NCI-H1436 (cell line): Measurements from ENCODE around the gene CHTF8.
"Not testable (repeated sequence)": the region's sequence is repeated elsewhere in the genome, so short reads cannot be mapped to it uniquely, and the experiment has no call there.

Experiments used
- DNase-seq: peaks from one replicate; lab custom pipeline; 2025; lab: John Stamatoyannopoulos, UW

CHTF8 gene

GRCh38 chr16:69132424-69133252, at the start of gene CHTF8, which contains the start of gene UTP4:
Gene CHTF8, minus strand, starts transcription at chr16:69132588. Its CDS starts 11,130 bp downstream, at chr16:69121458.
Gene UTP4, plus strand, starts transcription at chr16:69132649. Its CDS starts 811 bp downstream, at chr16:69133460.
- DNase-seq: peak; percentile 80

DNA sequence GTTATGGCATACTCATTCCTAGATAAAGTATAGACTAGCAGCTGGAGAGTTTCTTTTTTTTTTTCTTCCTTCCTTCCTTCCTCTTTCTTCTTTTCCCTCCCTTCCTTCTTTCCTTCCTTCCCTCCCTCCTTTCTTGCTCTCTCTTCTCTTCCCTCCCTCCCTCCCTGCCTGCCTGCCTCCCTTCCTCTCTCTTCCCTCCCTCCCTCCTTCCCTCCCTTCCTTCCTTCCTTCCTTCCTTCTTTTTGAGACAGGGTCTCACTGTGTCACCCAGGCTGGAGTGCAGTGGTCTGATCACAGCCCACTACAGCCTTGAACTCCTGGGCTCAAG, 47.6 kb upstream of the CHTF8 start:
- DNase-seq: no peak

- no peak for DNase-seq
These were observed 47.1 kb upstream of the CHTF8 start for GRCh38 chr16:69179328-69180010.

DNA sequence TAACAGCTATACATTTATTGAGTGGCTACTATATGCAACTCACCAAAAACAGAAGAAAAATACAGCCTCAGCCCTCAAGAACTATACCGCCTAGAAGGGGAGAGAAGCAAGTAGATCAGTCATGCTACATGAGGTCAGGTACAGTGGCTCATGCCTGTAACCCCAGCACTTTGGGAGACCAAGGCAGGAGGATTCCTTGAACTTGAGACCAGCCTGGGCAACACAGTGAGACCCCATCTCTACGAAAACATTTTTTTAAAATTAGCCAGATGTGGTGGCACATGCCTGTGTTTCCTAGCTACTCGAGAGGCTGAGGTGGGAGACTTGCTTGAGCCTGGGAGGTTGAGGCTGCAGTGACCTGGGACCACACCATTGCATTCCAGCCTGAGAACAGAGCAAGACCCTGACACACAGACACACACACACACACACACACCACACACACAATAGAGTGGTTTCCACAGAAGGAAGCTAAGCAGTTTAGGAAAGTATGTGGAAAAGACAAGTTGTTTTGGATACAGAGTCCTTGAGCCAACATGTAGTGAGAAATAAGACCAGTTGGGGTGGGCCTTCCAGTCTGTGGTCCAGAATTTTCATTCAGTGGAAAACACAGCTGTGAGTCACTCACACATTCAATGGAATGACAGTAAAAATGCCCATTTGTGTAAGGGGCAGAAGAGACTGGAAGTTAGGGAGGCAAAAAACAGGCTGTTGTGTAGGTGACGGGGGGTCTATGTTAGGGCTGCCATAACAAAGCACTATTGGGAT, 43.8 kb upstream of the CHTF8 start:
- no peak for DNase-seq

DNA sequence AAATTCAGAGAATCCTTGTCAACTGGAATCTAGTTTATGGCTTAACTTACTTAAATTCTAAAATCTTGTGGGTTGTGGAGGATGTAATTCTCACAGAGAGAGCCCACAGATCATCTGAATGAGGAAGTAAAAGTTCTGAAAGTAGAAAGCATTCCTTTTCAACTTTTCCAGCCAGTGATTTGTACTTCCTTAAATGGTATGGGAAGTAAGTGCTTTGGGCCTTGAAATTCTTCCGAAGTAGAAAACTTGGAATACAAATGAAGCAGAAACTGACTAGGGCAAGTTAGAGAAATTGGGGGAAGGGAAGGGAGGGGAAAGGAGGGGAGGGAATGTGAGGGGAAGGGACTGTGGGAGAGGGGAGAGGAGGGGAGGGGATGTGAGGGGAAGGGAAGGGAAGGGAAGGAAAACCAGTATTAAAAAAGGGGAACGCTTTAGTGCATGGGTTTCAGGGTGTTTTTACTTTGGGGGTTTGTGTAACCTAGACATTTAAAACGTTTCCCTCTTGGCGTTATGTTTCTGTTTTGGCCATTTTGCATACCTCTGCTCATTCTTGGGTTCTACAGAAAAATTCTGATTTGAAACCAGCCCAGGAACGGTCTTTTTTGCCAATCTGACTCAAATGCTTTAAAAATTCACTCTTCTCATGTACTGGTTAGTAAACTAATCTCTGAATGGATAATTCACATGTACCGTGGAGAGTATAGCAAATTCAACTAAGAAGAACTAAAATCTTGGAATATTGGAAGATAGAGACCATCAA, 39.1 kb upstream of the CHTF8 start:
- DNase-seq: no peak

GRCh38 chr16:69169607-69170352, 37.4 kb upstream of the CHTF8 start:
- no peak for DNase-seq

- no peak for DNase-seq
These were observed 36.7 kb upstream of the CHTF8 start for GRCh38 chr16:69169051-69169450.

DNA sequence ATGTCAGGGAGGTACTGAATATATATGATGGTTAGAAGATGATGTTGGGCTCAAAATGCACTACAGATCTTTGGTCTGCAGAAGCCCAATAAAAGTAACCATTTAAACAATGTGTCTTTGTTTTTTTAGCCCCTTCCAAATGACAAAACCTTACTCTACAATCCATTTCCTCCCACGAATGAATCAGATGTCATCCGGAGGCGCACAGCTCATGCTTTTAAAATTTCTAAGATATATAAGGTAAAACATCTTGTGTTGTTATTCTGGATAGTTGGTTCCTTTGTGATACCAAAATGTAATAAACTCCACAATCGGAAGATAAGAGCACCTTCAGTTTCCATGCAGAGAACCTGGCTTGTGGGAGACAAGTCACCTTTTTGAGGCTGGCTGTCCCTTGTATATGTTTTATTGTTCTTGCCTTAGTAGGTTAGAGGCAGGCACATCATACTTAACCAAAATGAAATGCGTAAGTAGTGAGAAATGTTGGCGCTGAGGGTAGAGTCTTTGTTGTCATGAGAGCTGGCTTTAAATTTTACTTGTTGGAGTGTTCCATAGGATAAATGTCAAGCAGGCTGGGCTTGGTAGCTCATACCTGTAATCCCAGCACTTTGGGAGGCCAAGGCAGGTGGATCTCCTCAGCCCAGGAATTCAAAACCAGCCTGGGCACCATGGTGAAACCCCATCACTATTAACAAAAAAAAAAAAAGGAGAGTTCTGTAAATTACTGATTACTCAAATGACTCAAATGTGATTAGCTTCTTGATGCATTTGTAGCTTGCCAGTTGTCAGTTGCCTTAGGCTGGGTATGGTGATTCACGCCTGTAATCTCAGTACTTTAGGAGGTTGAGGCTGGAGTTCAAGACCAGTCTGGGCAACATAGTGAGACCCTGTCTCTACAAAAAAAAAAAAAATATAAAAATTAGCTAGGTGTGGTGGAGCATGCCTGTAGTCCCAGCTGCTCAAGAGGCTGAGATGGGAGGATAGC, 34.9 kb upstream of the CHTF8 start:
- no peak for DNase-seq

GRCh38 chr16:69166221-69166833, 33.9 kb upstream of the CHTF8 start:
- no peak for DNase-seq

DNA sequence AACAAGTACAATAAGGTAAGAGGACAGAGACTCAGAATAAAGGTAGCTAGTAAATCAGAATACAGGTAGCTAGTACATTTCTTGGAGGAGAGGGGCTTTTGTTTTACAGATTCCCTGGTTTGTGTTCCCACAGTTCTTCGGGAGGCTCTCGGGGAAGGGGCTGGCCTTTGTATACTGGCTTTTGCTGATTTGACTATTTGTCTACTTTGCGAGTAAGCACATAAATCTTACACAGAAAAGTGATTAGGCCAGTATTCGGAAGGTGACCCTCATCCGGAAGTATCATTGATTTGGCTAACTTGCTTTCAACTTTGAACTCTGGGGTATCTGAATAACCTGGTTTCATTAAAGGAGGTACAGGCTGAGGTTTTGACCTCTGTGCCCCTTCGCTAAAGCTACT, 33.2 kb upstream of the CHTF8 start:
- DNase-seq: no peak

DNA sequence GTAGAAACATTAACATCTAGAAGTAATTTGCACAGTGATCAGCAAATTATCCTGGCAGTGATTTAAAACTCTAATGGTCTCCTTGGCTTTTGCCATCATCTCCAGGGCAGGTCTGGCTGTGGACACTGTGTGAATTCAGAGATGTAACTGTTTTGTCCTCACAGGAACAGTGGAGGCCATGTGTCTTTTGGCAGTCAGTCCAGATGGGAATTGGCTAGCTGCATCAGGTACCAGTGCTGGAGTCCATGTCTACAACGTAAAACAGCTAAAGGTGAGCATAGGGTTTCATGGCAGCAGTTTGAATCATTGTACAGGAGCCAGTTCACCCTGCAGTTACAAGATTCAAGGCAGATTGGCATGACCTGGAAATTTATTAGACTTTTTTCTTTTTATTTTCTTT, 27.8 kb upstream of the CHTF8 start:
- DNase-seq: no peak

GRCh38 chr16:69157196-69157595, 24.8 kb upstream of the CHTF8 start:
- DNase-seq: no peak

- peak; percentile 54 for DNase-seq
These were observed 17.9 kb upstream of the CHTF8 start for GRCh38 chr16:69150146-69150865.

DNA sequence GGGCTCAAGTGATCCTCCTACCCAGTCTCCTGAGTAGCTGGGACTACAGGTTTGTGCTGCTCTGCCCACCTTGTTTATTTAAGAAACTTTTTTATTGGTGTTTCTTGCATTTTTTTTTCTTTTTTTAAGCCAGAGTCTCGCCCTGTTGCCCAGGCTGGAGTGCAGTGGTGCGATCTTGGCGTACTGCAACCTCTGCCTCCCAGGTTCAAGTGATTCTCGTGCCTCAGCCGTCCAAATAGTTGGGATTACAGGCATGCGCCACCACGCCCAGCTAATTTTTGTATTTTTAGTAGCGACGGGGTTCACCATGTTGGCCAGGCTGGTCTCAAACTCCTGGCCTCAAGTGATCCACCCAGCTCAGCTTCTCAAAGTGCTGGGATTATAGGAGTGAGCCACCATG, 17.2 kb upstream of the CHTF8 start:
- DNase-seq: not testable (repeated sequence)

- DNase-seq: no peak
These were observed 13.3 kb upstream of the CHTF8 start for GRCh38 chr16:69145658-69146057.

GRCh38 chr16:69143116-69143515, 10.7 kb upstream of the CHTF8 start:
- no peak for DNase-seq

- DNase-seq: no peak
These were observed 9.5 kb upstream of the CHTF8 start for GRCh38 chr16:69141936-69142335.

GRCh38 chr16:69141014-69141413, 8.6 kb upstream of the CHTF8 start:
- no peak for DNase-seq

DNA sequence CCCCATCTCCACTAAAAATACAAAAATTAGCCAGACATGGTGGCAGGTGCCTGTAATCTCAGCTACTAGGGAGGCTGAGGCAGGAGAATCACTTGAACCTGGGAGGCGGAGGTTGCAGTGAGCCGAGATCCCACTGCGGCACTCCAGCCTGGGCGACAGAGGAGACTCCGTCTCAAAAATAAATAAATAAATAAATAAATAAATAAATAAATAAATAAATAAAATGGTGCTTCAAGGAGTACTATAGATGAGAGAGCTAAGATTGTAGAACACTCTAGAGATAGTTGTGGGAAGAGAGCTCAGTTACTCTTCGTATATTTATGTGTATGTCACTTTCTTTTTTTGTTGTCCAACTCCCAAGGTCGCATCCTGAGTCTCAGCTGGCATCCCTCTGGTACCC, 7.1 kb upstream of the CHTF8 start:
- not testable (repeated sequence) for DNase-seq
